ENCODE data around the gene IL15RA.

- TF ChIP-seq CTCF (IDR thresholded peaks at IDR 0.05) = no peak
- TF ChIP-seq POLR2A (IDR thresholded peaks at IDR 0.05) = no peak
Observed at GRCh38 chr10:5946786-5947185, 30.6 kb downstream of the IL15RA start.
